Dermis blood vessel endothelial cell (primary cell): Measurements from ENCODE around the gene HRH4. TPM values are rescaled to one million over a fixed set of nuclear protein-coding genes. Genes with fewer than 3 reads are reported as not detected.

ENCODE experiments used
- DNase-seq: peaks from one replicate; pipeline ENCODE4 v3.0.0; 2010
- total RNA-seq: library from RNA; depleted of rRNA; stranded (reverse); fragments of >200 nt; gene quantifications from 2 replicates; pipeline ENCODE4 v1.2.3, GENCODE V29; 2014

The HRH4 gene
- total RNA-seq, 1 donor from 2014 or later = not detected

GRCh38 chr18:24514439-24514838 is 54.0 kb downstream of the HRH4 start:
- DNase-seq = peak; percentile 62

DNA sequence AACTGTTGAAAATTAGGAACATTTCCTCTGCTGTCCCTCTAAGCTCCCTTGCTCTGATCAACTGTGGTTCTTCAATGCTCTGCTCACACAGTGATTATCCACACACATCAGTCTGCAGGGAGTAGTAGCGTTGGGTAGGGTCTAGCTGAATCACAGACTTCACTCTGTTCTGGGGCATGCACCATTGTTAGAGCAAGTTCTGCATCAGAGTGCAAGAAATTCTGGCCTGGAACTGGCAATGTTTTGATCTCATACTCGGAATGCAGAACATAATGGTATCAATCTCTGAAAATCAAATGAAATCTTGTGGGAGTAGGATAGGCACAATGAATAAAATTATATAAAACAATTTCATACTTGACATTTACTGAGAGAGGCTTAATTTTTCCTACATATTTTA is 55.3 kb downstream of the HRH4 start:
- DNase-seq = no peak

DNA sequence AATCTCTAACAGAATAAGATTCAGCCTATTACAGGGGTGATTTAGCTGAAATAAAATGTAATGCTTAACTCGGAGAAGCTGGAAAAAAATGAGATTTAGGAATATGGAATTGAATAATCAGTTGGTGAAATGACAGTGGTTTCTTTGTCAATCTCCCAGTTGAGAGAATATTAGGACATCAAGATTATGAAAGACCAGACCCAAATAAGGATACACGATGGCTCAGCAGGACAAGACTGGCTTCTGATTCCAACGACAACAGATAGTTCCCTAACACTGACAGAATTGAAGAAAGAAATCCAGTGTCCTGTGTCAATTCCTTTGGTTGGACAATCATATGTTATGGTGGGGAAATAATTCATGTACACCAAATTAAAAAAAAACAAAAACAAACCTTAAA is 55.8 kb downstream of the HRH4 start:
- DNase-seq = no peak

DNA sequence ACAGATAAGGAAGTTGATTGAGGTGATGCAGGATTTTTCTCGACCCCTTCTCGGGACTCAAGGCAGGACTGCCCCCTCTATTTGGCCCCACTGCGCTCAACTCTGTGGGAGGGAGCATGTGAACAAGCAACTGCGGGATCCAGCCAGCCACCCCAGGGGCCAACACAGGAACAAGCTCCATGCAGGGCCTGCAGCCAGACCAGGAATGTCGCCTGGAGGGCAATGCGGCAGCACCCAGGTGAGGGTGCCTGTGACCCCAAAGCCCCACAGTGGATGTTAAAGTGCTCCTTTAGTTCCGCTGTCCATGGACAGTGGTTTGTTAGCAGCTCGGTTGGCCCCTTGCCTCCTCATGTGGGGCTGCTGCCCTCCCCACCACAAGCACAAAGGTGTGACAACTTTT is 57.1 kb downstream of the HRH4 start:
- no peak for DNase-seq

GRCh38 chr18:24518596-24518995 is 58.2 kb downstream of the HRH4 start:
- no peak for DNase-seq

Other genes starting within 250 kb of the HRH4 start
- gene OSBPL1A, start 62.8 kb upstream of the HRH4 start, total RNA-seq = 13.8 and 14.3 TPM in 2 replicates
- 21.6 and 24.8 TPM in 2 replicates for gene IMPACT, start 34.0 kb upstream of the HRH4 start, total RNA-seq